NCI-H748 (cell line): ENCODE measurements around the gene ERAS.
A peak's percentile ranks its signal among the peaks of the same experiment; 100 is the strongest.

Experiments used
- DNase-seq: peaks from one replicate; lab custom pipeline; 2025; ENCODE audit not compliant: unreplicated experiment; lab: John Stamatoyannopoulos, UW

The ERAS gene

GRCh38 chrX:48826135-48826875, at the start of gene ERAS:
Gene ERAS (plus strand): TSS chrX:48826513. CDS start chrX:48829124, 2,611 bp downstream.
- no peak for DNase-seq

GRCh38 chrX:48776818-48777439, 49.4 kb upstream of the ERAS start:
- DNase-seq, result no peak

GRCh38 chrX:48779399-48779798, 46.9 kb upstream of the ERAS start:
- no peak for DNase-seq

GRCh38 chrX:48781705-48782104, 44.6 kb upstream of the ERAS start:
- no peak for DNase-seq

- DNase-seq, result no peak
Observed at GRCh38 chrX:48782216-48782615, 44.1 kb upstream of the ERAS start.

- DNase-seq, result no peak
Observed at GRCh38 chrX:48782795-48783194, 43.5 kb upstream of the ERAS start.

GRCh38 chrX:48784726-48785125, 41.6 kb upstream of the ERAS start:
- DNase-seq, result no peak

- DNase-seq, result no peak
Observed at GRCh38 chrX:48785186-48785539, 41.1 kb upstream of the ERAS start.

GRCh38 chrX:48785540-48786214, 40.6 kb upstream of the ERAS start:
- no peak for DNase-seq

GRCh38 chrX:48786341-48786800, 39.9 kb upstream of the ERAS start, which contains the start of gene GATA1:
Gene GATA1 (plus strand): TSS chrX:48786590. CDS start chrX:48791110, 4,520 bp downstream.
- no peak for DNase-seq

- no peak for DNase-seq
Observed at GRCh38 chrX:48786825-48787504, 39.3 kb upstream of the ERAS start.

- DNase-seq, result no peak
Observed at GRCh38 chrX:48787505-48788443, 38.5 kb upstream of the ERAS start.

GRCh38 chrX:48789366-48790220, 36.7 kb upstream of the ERAS start:
- no peak for DNase-seq

- DNase-seq, result no peak
Observed at GRCh38 chrX:48790477-48790876, 35.8 kb upstream of the ERAS start.

- DNase-seq, result peak; percentile 4
Observed at GRCh38 chrX:48791063-48791820, 35.1 kb upstream of the ERAS start.

- DNase-seq, result no peak
Observed at GRCh38 chrX:48792219-48792618, 34.1 kb upstream of the ERAS start.

- DNase-seq, result no peak
Observed at GRCh38 chrX:48793935-48794334, 32.4 kb upstream of the ERAS start.

- DNase-seq, result no peak
Observed at GRCh38 chrX:48794340-48794910, 31.9 kb upstream of the ERAS start.
